ENCODE data around the gene PHC2.

The PHC2 gene

GRCh38 chr1:33455539-33456501 is 24.9 kb upstream of the PHC2 start:
- DNase-seq: peak; percentile 56
- in situ Hi-C loops (cut with HindIII; ENCODE audit: low pct_ligation_motif_present, low pct_unique_long_range_greater_than_20kb, low sequenced_read_pairs): no loop called here

DNA sequence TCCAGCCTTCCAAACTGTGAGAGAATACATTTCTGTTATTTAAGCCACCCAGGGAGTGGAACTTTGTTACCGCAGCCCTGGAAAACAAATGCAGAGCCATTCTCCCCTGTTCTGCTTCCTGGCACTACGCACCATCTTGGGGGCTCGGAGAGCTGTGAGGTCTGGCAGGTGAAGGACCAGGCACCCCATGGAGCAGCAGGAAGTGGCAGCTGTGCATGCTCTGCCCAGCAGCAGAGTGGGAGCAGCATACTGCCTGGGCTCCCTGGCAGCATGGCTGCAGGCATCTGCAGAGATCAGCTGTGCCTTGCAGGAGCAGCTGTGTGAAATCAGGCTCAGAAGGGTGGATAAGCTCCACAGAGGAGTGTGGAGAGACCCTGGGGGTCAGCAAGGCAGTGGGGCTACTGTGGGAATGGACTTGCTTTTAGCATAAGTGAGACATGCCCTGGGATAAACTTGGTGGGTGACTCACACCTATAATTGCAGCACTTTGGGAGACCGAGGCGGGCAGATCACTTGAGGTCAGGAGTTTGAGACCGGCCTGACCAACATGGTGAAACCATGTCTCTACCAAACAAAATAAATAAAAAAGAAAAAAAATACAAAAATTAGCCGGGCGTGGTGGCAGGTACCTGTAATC is 23.9 kb upstream of the PHC2 start:
- no peak for DNase-seq
- in situ Hi-C loops (cut with HindIII; ENCODE audit: low pct_ligation_motif_present, low pct_unique_long_range_greater_than_20kb, low sequenced_read_pairs): no loop called here

DNA sequence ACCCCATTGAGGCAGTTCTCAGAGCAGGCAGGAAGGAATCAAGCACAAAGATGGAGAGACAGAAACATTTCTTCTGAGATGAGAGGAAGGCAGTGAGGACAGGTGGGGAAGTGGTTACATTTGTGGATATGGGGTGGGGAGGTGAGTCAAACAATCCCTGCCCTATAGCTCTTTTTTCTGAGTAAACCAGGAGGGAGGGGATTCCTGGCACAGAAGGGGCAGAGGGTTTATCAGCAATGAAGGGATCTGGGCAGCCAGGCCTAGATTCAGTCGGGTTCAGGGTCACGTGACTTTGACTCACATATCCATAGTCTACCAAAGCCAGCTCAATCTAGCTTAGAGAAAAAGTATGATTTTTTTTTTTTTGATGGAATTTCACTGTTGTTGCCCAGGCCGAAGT is 15.7 kb upstream of the PHC2 start:
- in situ Hi-C loops (cut with HindIII; ENCODE audit: low pct_ligation_motif_present, low pct_unique_long_range_greater_than_20kb, low sequenced_read_pairs): no loop called here
- DNase-seq: no peak

DNA sequence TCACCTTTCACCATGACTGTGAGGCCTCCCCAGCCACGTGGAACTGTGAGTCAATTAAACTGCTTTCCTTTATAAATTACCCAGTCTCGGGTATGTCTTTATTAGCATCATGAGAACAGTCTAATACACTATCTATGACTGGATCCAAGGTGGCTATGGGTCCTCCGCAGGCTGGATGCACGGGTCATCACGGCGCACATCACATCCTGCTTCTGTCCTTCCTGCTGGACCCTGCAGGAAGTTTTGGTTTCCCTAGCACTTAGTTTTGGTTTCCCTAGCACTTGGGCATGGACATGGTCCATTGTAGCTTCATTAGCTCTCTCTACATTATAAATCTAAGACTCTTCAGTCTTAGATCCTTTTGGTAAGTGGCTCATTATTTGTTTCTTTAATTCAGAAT is 14.2 kb upstream of the PHC2 start:
- no peak for DNase-seq
- in situ Hi-C loops (cut with HindIII; ENCODE audit: low pct_ligation_motif_present, low pct_unique_long_range_greater_than_20kb, low sequenced_read_pairs): no loop called here

DNA sequence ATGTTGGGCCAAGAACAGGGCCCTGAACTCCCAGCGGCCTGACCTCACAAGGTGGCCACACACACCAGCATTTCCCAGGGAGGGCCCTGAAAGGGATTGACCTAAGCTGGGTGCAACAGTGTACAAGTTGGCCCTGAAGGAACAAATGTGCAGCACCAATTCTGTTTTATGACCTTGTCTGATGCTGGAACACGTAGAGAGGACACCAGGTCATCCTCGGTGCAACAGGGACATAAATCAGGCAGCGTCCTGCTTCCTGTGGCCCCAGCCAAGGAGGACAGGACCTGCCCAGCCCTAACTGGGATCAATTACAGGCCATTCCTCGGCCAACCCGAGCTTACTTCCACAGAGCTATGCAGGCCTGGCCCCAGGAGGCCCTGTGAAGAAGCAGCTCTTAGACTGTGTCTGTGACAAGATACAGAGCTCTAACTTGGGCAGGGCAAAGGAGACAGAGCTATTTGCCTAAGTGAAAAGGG is 12.8 kb upstream of the PHC2 start:
- no peak for DNase-seq
- in situ Hi-C loops (cut with HindIII; ENCODE audit: low pct_ligation_motif_present, low pct_unique_long_range_greater_than_20kb, low sequenced_read_pairs): no loop called here

- in situ Hi-C loops (cut with HindIII; ENCODE audit: low pct_ligation_motif_present, low pct_unique_long_range_greater_than_20kb, low sequenced_read_pairs): no loop called here
- no peak for DNase-seq
These were observed 12.3 kb upstream of the PHC2 start for GRCh38 chr1:33443080-33443704.

GRCh38 chr1:33442141-33442540 is 11.2 kb upstream of the PHC2 start:
- DNase-seq: no peak
- in situ Hi-C loops (cut with HindIII; ENCODE audit: low pct_ligation_motif_present, low pct_unique_long_range_greater_than_20kb, low sequenced_read_pairs): no loop called here

- no peak for DNase-seq
- in situ Hi-C loops (cut with HindIII; ENCODE audit: low pct_ligation_motif_present, low pct_unique_long_range_greater_than_20kb, low sequenced_read_pairs): no loop called here
These were observed 10.3 kb upstream of the PHC2 start for GRCh38 chr1:33441088-33441745.

DNA sequence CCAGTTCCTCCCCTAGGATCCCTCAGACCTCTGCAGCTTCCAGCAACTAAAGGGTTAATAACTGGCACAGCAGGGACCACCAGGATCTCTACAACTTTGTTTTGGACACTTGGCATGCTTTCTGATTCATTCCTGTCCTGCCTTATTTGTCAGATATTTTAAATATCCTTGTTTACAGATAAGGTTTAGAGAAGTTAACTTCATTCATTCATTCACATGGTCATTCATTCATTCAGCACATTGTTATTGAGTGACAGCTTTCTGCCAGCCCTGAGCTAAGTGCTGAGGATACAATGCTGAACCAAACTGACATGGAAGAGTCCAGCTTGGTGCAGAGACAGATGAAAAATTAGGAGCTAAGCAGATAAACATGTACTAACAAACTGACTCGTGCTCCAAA is 8.8 kb upstream of the PHC2 start:
- no peak for DNase-seq
- in situ Hi-C loops (cut with HindIII; ENCODE audit: low pct_ligation_motif_present, low pct_unique_long_range_greater_than_20kb, low sequenced_read_pairs): no loop called here

- no peak for DNase-seq
- in situ Hi-C loops (cut with HindIII; ENCODE audit: low pct_ligation_motif_present, low pct_unique_long_range_greater_than_20kb, low sequenced_read_pairs): no loop called here
These were observed 7.7 kb upstream of the PHC2 start for GRCh38 chr1:33438364-33439160.

GRCh38 chr1:33436557-33437285 is 5.8 kb upstream of the PHC2 start:
- DNase-seq: no peak
- in situ Hi-C loops (cut with HindIII; ENCODE audit: low pct_ligation_motif_present, low pct_unique_long_range_greater_than_20kb, low sequenced_read_pairs): no loop called here

DNA sequence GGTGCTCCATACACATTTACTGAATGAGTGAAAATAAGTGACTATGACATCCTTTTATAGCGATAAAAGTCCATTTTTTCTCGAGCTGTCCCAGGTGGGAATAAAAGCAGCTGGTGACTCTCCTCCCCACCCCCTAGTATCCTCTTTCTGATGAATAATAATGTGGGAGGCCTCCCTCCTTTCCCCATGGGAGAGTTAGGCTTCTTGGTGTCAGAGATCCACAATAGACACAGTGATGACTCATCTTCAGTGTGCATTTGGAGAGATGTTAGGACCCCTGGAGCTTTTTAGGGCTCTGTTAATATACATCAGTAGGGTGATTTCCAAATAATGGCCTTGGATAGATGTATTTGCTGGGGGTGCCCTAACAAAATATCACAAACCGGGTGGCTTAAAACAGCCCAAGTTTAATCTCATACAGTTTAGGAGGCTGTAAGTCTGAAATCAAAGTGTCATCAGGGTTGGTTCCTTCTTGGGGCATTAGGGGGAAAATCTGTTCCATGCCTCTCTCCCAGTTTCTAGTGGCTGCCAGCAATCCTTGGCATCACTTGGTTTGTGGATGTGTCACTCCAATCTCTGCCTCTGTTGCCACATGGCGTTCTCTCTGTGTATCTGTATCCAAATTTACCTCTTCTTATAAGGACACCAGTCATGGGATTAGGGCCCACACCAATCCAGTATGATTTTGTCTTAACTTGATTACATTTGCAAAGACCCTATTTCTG is 4.4 kb upstream of the PHC2 start:
- no peak for DNase-seq
- in situ Hi-C loops (cut with HindIII; ENCODE audit: low pct_ligation_motif_present, low pct_unique_long_range_greater_than_20kb, low sequenced_read_pairs): no loop called here

- in situ Hi-C loops (cut with HindIII; ENCODE audit: low pct_ligation_motif_present, low pct_unique_long_range_greater_than_20kb, low sequenced_read_pairs): no loop called here
- DNase-seq: no peak
These were observed 3.5 kb upstream of the PHC2 start for GRCh38 chr1:33434363-33434750.

DNA sequence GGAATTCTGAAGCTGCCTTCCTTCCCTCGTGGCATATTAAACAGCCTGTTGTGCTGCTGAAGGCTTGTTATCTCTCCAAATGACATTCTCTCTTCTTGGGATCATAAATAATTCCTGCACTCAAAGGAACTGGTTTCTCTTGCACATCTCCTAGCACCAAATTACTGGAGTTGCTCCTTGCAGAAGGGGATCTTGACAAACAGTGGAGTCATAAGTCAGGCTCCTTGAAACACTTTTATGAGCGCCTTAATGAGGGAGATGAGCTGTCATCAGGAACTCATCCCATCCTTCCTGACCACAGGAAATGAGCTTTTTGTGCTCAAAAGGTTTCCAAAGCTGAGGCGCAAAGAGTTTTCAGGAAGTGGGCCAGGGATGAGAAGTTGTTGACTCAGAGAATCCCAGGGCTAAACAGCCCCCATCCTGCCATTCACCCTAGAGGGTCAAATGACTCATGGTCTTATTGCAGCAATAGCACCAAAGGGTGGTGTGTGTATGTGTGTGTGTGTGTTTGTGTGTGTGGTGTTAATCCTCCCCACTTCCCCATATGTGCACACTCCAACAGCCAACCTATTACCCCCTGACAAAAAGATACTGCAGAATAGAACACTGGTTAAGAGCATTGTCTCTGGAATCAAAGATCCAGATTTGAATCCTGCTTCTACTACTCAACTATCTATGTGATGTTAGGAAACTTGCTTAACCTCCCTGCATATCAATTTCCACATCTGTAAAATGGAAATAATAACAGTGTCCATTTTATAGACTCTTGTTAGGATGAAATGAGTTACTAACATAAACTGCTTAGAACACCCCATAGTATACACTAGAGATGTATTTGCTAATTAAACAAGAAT is 2.8 kb upstream of the PHC2 start:
- DNase-seq: peak; percentile 81
- in situ Hi-C loops (cut with HindIII; ENCODE audit: low pct_ligation_motif_present, low pct_unique_long_range_greater_than_20kb, low sequenced_read_pairs): no loop called here

GRCh38 chr1:33429856-33430691 is 821 bp downstream of the PHC2 start:
- no peak for DNase-seq
- in situ Hi-C loops (cut with HindIII; ENCODE audit: low pct_ligation_motif_present, low pct_unique_long_range_greater_than_20kb, low sequenced_read_pairs): no loop called here
